ENCODE measurements around the gene CDK14.
"Not testable (repeated sequence)": the region's sequence is repeated elsewhere in the genome, so short reads cannot be mapped to it uniquely, and the experiment has no call there.

CDK14 gene

GRCh38 chr7:90751595-90751994 is 155.5 kb downstream of the CDK14 start:
- no peak for DNase-seq (ENCODE audit: low read depth in 4 of 4, low spot score in 1 of 4)

DNA sequence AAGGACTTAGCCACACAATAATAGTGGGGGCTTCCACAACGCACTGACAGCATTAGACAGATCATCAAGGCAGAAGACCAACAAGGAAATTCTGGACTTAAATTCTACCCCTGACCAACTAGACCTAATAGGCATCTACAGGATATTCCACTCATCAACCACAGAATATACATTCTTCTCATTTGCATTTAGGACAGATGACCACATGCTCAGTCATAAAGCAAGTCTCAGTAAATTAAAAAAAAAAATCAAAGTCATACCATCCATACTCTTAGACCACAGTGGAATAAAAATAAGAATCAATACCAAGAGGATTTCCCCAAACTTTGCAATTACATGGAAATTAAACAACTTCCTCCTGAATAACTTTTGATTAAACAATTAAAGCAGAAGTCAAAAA is 155.9 kb downstream of the CDK14 start:
- DNase-seq (ENCODE audit: low read depth in 4 of 4, low spot score in 1 of 4), result no peak

DNA sequence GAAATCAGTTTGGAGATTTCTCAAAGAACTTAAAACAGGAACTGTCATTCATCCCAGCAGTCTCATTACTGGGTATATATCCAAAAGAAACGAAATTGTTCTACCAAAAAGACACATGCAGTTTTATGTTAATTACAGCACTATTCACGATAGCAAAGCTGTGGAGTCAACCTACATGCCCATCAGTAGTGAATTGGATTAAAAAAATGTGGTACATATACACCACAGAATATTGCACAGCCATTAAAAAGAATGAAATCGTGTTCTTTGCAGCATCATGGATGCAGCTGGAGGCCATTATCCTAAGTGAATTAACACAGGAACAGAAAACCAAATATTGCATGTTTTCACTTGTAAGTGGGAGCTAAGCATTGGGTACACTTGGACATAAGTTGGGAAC is 158.9 kb downstream of the CDK14 start:
- DNase-seq (ENCODE audit: low read depth in 4 of 4, low spot score in 1 of 4), result no peak

DNA sequence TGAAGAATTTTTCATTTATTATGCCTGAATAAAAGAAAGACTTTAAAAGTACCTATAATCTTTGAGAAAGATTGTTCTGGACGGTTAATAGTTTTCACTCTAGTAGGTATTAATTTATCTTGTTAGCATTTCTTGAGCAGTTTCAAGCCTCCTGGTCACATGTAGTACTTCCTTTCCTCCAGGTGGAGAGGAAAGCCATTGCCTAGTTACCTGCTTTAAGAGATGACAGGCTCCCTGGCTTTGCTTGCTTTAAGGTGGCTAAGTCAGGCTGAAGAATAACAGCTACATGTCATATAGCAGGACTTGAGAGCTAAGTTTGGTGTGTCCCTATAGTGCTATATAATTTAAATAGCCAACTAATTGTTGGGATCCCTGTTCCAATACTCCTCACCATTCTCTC is 160.2 kb downstream of the CDK14 start:
- no peak for DNase-seq (ENCODE audit: low read depth in 4 of 4, low spot score in 1 of 4)

DNA sequence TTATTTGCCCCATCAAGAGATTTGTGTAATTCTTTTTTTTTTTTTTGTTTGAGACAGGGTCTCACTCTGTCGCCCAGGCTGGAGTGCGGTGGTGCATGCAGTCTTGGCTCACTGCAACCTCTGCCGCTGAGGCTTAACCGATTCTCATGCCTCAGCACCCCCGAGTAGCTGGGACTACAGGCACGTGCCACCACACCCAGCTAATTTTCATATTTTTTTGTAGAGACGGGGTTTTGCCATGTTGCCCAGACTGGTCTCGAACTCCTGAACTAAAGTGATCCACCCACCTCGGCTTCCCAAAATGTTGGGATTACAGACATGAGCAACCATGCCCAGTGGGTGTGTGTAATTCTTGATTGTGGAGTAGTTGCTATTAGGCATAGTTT is 161.4 kb downstream of the CDK14 start:
- DNase-seq (ENCODE audit: low read depth in 4 of 4, low spot score in 1 of 4), result not testable (repeated sequence)

GRCh38 chr7:90758933-90759562 is 162.9 kb downstream of the CDK14 start:
- DNase-seq (ENCODE audit: low read depth in 4 of 4, low spot score in 1 of 4), result no peak

DNA sequence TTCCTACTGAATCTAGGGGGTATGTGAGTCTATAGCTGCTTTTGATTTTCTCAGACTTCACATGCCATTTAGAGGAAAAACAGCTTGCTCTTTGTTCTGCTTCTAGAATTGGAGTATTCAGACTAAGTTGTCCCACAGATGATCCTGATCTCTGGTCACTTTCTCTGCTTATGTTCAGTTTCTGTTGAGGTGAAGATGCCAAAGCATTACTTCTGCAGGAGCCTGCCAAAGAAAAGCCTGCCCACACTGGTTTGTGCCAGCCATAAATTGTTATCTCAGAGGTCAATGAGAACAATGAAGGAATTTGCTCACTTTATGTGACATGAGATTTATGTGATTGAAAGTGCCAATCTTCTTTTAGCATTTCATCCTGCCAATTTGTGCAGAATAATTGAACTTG is 163.6 kb downstream of the CDK14 start:
- DNase-seq (ENCODE audit: low read depth in 4 of 4, low spot score in 1 of 4), result no peak

DNA sequence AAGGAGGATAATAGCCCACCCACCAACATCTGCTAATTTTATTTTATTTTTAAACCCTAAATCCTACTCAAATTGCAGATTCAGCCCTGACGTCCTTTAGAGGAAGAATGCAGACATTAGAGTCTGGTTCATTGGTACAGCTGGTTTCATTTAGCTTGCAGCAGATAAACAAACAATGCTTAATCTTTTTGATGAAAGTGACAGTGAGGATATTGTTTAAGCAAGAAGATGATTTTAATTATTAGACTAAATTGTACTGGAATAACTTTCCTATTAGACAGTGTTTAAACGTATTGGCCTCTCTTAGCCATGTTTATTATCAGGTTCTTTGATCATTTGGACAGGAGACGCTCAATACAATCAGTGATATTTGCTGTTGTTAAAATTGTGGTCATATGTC is 164.8 kb downstream of the CDK14 start:
- DNase-seq (ENCODE audit: low read depth in 4 of 4, low spot score in 1 of 4), result no peak

GRCh38 chr7:90761584-90761983 is 165.5 kb downstream of the CDK14 start:
- DNase-seq (ENCODE audit: low read depth in 4 of 4, low spot score in 1 of 4), result no peak

GRCh38 chr7:90763108-90763507 is 167.0 kb downstream of the CDK14 start:
- DNase-seq (ENCODE audit: low read depth in 4 of 4, low spot score in 1 of 4), result no peak

- no peak for DNase-seq (ENCODE audit: low read depth in 4 of 4, low spot score in 1 of 4)
Observed at GRCh38 chr7:90764848-90765570, 168.9 kb downstream of the CDK14 start.

DNA sequence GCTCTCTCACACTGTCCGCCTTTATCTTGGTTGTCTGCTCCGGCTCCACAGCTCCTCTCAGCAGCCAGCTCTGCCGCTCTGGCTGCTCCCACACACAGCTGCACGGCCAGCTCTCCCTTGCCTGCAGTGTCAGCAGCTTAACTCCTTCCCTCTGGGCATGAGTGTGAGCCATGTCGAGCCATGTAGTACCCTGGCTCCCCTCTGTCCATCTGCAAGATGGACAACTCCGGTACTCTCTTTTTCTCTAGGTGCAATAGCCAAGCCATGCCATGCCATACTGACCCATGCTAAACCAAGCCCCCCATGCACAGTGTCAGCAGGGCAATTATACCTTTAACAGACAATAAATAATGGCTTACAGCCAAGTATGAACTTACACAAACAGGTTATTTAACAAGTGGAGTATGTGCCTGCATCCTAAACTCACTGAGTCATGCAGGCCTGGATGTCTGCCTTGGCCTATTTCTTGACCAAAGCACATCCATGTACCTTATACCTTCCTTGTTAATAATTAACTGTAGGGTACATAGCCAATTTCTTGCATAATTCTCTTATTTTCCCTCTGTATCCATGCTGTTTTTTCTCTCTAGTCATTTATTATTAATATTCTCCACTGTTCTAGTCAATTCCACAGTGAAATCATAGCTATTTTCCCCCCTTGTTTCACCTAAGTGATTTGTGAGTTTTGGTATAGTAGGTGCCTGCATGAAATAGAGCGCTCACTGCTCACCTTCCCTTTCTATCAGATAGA is 170.9 kb downstream of the CDK14 start:
- DNase-seq (ENCODE audit: low read depth in 4 of 4, low spot score in 1 of 4), result no peak

GRCh38 chr7:90768301-90768700 is 172.2 kb downstream of the CDK14 start:
- no peak for DNase-seq (ENCODE audit: low read depth in 4 of 4, low spot score in 1 of 4)

DNA sequence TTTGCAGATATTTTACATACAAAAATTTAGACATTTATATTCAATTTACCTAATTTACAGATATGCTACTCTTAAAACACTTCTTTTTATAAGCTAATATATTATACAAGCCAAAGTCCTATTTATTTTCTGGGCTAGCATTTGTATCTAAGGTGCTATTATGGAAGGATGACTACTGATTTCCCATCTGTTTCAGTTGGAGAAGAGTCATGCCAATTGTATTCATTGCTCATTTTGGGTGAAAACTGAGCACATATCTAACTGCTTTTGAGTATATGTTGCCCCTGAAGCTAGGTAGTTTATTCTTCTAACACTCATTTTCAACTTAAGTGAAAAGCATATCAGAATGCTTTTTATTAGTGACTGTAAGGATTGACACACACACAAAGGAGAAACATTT is 172.9 kb downstream of the CDK14 start:
- no peak for DNase-seq (ENCODE audit: low read depth in 4 of 4, low spot score in 1 of 4)

GRCh38 chr7:90769566-90769965 is 173.4 kb downstream of the CDK14 start:
- not testable (repeated sequence) for DNase-seq (ENCODE audit: low read depth in 4 of 4, low spot score in 1 of 4)

DNA sequence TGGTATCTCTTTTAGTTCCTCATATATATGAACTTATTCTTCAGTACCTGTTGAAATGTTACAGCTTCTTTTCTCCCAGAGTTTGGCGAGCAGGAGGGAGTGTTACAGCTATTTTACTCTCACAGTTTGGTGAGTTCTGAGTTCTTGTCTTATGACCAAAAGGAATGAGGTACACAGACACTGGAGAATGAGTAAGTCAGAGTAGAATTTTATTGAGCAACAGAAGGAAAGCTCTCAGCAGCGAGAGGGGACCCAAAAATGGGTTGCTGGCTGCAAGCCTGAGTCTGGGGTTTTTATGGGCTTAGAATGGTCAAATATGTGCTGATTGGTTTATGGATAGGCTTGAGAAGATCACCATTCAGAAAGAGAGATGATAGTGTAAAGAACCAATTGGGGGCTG is 175.2 kb downstream of the CDK14 start:
- DNase-seq (ENCODE audit: low read depth in 4 of 4, low spot score in 1 of 4), result no peak

DNA sequence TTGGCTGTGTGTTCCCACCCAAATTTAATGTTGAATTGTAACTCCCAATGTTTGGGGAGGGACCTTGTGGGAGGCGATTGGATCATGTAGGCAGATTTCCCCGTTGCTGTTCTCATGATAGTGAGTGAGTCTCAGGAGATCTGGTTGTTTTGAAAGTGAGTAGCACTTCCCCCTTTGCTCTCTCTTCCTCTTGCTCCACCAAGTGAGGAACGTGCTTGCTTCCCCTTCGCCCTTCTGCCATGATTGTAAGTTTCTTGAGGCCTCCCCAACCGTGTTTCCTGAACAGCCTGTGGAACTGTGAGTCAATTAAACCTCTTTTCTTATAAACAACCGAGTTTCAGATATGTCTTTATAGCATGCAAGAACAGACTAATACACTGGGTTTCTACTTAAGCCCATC is 176.3 kb downstream of the CDK14 start:
- no peak for DNase-seq (ENCODE audit: low read depth in 4 of 4, low spot score in 1 of 4)

DNA sequence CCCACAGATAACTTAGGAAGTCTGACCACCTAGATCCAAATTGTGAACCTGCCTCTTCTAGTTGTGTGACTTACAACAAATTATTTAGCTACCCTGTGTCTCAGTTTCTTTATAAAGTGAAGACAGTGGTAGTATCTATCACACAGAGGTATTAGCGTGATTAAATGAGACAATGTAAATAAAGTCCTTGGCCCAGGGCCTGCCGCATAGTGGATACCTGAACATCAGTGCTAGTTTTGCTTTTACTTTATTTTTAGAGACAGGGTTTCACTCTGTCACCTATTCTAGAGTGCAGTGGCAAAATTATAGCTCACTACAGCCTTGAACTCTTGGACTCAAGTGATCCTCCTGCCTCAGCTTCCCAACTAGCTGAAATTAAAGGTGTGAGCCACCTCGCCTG is 177.1 kb downstream of the CDK14 start:
- DNase-seq (ENCODE audit: low read depth in 4 of 4, low spot score in 1 of 4), result no peak

GRCh38 chr7:90774706-90775105 is 178.6 kb downstream of the CDK14 start:
- DNase-seq (ENCODE audit: low read depth in 4 of 4, low spot score in 1 of 4), result no peak

DNA sequence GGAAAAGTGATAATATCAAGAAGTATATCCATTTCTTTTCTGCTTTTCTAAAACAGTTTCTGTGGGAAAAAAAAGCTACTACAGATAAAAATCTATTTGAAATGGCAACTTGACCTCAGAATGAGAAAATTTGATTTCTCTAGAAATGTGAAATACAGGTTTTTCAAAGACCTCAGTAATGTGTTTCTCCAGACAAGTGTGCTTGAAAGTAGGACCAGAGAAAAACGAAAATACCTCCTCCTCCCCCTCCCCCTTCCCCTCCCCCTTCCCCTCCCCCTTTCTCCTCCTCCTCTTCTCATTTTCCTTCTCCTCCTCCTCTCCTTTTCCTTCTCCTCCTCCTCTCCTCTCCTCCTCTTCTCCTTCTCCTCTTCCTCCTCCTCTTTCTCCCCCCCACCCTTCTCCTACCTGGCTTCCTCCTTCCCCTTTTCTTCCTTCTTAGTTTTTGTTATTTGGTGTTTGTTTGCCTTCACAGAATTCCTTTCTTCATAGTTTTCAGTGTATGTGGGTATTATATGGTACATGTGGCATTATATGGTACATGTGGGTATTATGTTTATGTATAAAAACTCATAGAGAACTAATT is 179.4 kb downstream of the CDK14 start:
- no peak for DNase-seq (ENCODE audit: low read depth in 4 of 4, low spot score in 1 of 4)

DNA sequence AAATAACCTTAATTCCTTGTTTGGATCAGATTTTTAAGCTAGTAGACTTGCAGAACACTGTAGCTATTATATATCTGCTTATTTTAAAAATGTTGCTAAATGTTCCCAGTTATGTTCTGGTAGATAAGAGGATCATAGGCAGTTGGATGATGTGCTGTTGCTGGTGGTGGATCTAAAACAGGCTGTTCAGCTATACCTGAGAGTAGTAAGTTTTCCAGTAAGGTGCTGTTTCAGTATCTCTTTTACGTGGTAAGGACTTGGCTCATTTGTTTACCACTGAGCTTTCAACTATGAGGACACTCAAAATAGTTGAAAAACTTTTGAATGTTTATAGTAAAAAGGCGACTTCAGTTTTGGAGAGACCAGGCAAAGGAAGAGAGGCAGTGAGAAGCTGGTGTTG is 180.9 kb downstream of the CDK14 start:
- DNase-seq (ENCODE audit: low read depth in 4 of 4, low spot score in 1 of 4), result no peak

- no peak for DNase-seq (ENCODE audit: low read depth in 4 of 4, low spot score in 1 of 4)
Observed at GRCh38 chr7:90777465-90777864, 181.3 kb downstream of the CDK14 start.

Data from stimulated activated CD4-positive, alpha-beta T cell treated with anti-CD3 and anti-CD28 coated beads, Interleukin-1b, Interleukin-23, amount 100 ng/mL, for 24 hours (primary cell).